H1 (cell line): ENCODE measurements around the gene TUBGCP3. TPM values are rescaled to one million over a fixed set of nuclear protein-coding genes. Genes with fewer than 3 reads are reported as not detected.

Source experiments
- CBX5 ChIP-seq: fragments of 300-800, 300-1000 bp; sonication (generic); IDR thresholded peaks from 2 replicates; pipeline ENCODE4 v1.7.1; 2016; ENCODE audit warnings: antibody characterized with exemption, low read length, low read depth
- CHD7 ChIP-seq: fragments of 300-600 bp; sonication (generic); IDR thresholded peaks from 2 replicates; pipeline ENCODE4 v1.7.1; 2012; ENCODE audit warnings: low read length, moderate library complexity, mild to moderate bottlenecking, inconsistent platforms; ENCODE audit not compliant: insufficient replicate concordance
- JUND ChIP-seq: IDR thresholded peaks from 2 replicates; pipeline ENCODE4 v1.6.1; 2011; ENCODE audit warnings: mild to moderate bottlenecking, improper control_type of control experiment, low read length
- NRF1 ChIP-seq: IDR thresholded peaks from 2 replicates; pipeline ENCODE4 v1.6.1; 2011; ENCODE audit warnings: mild to moderate bottlenecking, low read depth, low read length, improper control_type of control experiment
- POU5F1 ChIP-seq: IDR thresholded peaks from 2 replicates; pipeline ENCODE4 v1.6.1; 2011; ENCODE audit warnings: low read depth, mild to moderate bottlenecking, low read length, moderate library complexity
- SIN3A ChIP-seq, 2 experiments: IDR thresholded peaks in 1 of 2; conservative IDR thresholded peaks in 1 of 2; 2 replicates each; pipeline ENCODE4 v1.6.1; 2011 to 2012; ENCODE audit warnings: low read length in 2 of 2, improper control_type of control experiment in 1 of 2, low read depth in 1 of 2, mild to moderate bottlenecking in 1 of 2
- polyA plus RNA-seq, 7 experiments: library from polyadenylated mRNA; depleted of rRNA in 3 of 7; stranded (reverse) in 5 of 7; unstranded in 2 of 7; fragments of >200 nt in 5 of 7; fragments of 200-250 nt in 2 of 7; gene quantifications; 1 replicate in 5 of 7; 2 replicates in 1 of 7; 4 replicates in 1 of 7; pipeline versions ENCODE4 v1.2.1 to v1.2.3, GENCODE V29; 2011 to 2013; ENCODE audit warnings: missing spikeins in 2 of 7, mixed read lengths in 2 of 7
- total RNA-seq: library from RNA; stranded (reverse); fragmentation: NEBNext Ultra II Directional; extraction: Animal tissue kit (Norgen Biotek cat#: 25700); gene quantifications from 2 replicates; pipeline ENCODE4 v1.2.1, GENCODE V29; 2021

TUBGCP3 gene
- total and polyA plus RNA-seq, 2 of the 8 experiments (the other 6 are each of a cell fraction or from before 2014, with no cell fraction given): 27.0 to 31.7 TPM

- no peak for TF ChIP-seq CHD7
- TF ChIP-seq SIN3A (conservative IDR thresholded peaks at IDR 0.05 in 1 of 2, IDR thresholded peaks at IDR 0.05 in 1 of 2; ENCODE audit: low read depth in 1 of 2, low read length in 2 of 2): no peak
- TF ChIP-seq NRF1: no peak
- no peak for TF ChIP-seq CBX5
- TF ChIP-seq JUND: no peak
- no peak for TF ChIP-seq POU5F1
- TF ChIP-seq, all 59 proteins: peak for 0
Observed at GRCh38 chr13:112474869-112475268, 113.1 kb downstream of the TUBGCP3 start (continued).
